Measurements from ENCODE around the gene PLEKHM3. TPM values are rescaled to one million over a fixed set of nuclear protein-coding genes. Genes with fewer than 3 reads are reported as not detected.

Gene PLEKHM3, protein sequence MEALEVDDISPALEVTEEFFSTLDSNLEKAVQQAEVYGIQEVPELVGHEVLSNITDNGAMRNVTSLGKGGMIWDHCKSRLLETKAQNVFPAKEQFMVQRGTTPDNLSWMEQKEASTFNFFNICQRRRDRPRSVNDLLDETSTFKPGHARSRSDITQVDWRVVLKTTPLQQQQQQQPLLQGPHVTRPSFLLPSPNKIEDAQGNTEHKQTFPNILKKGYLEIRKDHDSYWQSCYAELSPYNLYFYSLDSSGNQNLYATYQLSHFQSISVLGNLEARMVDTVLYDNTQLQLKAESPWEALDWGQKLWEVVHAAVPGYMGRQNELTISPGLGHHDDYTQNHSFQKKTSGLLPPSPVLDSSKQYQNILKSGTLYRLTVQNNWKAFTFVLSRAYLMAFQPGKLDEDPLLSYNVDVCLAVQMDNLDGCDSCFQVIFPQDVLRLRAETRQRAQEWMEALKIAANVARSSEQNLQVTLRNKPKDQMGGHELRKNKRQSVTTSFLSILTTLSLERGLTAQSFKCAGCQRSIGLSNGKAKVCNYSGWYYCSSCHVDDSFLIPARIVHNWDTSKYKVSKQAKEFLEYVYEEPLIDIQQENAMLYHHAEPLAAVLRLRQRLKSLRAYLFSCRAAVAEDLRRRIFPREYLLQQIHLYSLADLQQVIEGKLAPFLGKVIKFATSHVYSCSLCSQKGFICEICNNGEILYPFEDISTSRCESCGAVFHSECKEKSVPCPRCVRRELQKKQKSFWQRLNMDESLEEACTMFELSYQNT
- 50.7 TPM for total RNA-seq

DNA sequence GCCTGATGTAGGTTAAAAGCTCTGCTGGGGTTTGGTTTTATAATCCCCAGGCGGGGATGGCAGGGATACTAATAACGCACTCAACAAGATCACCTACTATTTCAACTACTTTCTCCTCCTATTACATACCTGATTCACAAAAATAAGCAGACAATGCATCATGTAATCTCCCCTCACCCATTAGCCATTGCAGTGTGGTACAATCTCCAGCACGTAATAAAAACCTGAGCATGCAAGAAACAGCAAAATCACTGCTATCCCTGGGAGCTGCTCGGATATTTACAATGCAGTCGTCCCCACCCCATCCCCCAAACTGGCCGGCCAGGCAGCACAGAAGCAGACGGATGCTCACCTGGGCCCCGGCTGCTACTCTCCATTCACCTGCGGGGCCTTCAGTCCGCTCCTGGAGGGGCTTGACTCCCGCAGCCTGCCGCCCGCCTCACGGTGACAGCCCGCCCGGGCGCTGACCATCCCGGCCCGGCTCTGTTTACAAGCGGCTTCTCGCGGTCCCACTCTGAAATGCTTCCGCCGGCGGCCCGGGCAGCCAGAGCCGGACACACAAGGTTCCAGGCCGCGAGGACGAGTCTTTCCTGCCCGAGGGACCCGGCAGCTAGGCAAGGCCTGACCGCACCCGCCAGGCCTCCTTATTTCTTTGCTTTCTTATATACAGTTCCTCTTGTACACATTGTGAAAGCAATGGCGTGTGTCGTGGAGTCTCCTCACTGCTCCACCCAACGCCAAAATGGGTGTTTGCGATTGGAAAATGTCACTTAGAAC is at the start of gene PLEKHM3:
TSS of gene PLEKHM3 (minus strand) at position 491 of the 777 bp plus-strand sequence. CDS start 23,888 bp downstream, outside the sequence.
- peak; percentile 91 for DNase-seq

DNA sequence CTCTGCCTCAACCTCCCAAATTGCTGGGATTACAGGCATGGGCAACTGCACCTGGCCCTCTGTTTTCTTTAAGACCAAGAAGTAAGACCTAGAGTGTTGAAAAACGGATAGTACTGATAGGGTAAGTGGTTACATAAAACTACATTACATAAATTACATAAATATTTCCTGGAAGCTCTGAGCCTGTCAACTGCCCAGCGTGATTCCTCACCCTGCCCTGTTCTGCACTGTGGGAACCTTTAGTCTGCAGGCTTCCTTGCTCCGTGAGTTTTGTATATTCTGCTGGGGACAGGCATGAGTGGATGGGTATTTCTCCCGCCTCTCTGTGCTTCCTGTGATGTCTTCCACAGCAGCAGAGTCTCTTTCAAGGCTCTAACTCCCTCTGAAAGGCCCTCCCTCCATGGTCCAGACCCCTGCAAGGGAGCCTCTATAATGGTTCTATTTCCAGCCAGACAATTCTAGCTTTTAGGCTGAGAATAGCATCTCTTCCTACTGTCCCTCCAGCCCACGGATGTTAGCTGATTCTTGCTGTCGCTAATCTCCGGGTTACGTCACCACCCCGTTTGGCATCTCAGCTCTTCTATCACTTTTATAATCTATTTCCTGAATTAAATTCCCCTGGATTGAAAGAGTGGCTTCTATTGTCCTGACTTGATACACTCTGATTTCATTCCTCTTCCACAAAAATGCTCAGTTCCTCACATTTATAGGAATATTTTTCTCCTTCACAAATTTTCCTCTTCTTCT is 49.5 kb upstream of the PLEKHM3 start:
- DNase-seq = peak; percentile 11

- DNase-seq = peak; percentile 18
Observed at GRCh38 chr2:208072250-208072892, 47.0 kb upstream of the PLEKHM3 start.

DNA sequence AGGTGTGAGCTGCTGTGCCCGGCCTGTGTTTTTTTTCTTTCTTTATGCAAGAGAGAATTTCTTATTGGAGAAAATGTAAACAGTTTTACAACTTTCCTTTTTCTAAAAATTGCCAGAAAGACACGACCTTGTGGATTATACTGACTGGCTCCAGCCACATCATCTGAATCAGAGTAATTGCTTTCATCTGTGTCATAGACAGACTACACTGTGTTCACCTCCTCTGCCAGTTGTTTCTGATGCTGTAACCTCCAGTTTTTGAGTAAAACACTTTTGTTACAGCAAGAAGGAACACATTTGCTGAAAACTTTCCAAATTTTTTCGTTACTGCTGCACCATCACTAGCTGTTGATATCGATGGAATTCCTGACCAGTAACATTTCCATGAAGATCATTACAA is 43.9 kb upstream of the PLEKHM3 start:
- DNase-seq = no peak

DNA sequence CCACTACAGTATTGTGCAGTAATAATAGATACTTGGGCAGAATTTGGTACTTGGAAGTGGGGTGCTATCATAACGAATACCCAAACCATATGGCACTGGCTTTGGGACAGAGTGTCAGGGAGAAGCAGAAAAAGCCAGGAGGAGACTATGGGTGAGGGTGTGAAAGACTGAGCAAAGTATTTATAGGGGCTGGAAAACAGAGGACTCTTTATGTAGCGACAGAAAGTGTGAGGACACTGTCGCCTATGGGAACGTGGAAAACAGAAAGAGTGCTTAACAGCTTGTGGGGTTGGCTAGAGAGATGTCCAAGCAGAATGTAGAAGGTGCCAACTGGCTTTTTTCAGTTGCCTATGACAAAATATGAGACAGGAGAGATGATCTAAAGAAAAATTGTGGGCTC is 40.7 kb upstream of the PLEKHM3 start:
- peak; percentile 40 for DNase-seq

GRCh38 chr2:208065476-208065875 is 40.1 kb upstream of the PLEKHM3 start:
- DNase-seq = no peak

DNA sequence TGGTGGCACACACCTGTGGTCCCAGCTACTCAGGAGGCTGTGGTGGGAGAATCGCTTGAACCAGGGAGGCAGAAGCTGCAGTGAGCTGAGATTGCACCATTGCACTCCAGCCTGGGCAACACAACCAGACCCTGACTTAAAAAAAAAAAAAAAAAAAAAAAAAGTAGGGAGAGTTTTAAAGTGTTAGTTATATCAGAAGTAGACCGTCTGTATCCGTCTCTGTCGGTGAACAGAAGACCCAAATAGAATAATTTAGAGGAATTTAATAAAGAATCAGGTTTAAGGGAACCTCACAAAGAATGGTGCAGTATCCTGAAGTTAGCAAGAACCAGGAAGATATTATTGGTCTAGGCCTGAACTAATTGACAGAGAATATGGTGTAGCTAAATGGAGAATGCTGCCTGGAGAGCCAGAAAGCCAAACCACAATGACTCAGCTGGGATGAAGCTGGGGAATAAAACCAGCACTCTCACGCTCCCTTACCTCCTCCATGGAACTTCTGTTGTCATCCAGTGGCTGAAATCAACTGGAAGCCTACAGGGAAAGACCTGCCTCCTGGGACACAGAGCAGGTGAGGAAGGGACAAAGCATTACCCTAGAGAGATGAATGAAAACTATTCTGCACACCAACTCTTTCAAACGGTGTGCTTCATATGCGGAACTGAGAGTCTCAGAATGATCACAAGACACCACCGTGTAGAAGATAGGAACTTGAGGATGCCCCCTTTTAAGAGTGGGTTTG is 39.1 kb upstream of the PLEKHM3 start:
- DNase-seq = no peak

DNA sequence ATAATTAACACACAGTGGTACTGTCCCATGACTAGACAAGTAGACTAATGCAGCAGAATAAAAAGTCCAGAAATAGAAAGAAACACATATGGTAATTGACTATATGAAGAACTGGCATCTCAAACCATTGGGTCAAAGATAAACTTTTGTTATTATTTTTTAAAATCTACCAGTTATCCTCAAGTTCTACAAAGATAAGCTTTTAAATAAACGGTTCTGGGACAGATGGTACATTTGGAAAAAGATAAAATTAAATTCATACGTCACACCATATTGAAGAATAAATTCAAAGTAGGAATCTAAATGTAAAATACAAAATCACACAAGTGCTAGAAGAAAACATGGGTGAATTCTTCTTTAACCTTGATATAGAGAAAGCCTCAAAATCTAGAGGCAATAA is 37.6 kb upstream of the PLEKHM3 start:
- no peak for DNase-seq

DNA sequence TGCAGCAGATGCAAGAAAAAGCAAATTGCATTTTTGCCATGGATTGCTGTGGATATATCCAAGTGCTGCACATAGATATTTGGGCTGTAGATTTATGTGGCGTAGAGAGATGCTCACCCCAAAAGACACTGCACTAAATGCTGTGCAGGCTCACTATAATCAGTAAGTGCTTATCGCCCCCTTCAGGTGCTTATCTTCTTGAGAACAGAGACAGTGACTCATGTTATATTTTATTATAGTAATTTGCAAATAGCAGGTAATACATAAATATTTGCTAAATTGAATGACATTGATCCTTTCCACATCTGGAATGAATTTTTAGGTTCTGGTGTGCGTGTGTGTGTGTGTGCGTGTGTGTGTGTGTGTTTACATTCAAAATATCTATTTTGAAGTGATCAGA is 36.8 kb upstream of the PLEKHM3 start:
- DNase-seq = no peak

DNA sequence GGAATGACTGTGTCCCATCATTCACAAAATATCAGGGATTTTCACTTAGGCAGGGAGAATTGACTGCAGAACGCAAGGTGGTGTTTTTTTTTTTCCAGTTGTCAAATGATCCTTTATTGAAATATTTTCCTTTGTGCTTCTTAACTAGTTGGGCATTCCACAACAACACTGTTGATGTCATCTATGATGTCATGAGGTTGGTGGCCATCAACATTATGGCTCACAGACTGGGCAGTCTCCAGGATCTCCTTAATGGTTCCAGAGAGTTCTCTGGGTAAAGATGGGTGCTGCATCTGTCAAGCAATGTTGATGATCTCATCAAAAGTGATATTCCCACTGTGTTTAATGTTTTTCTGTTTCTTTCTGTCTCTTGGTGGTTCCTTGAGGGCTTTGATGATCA is 31.8 kb upstream of the PLEKHM3 start:
- DNase-seq = no peak

- no peak for DNase-seq
Observed at GRCh38 chr2:208049441-208049840, 24.1 kb upstream of the PLEKHM3 start.

- no peak for DNase-seq
Observed at GRCh38 chr2:208049006-208049405, 23.7 kb upstream of the PLEKHM3 start.

DNA sequence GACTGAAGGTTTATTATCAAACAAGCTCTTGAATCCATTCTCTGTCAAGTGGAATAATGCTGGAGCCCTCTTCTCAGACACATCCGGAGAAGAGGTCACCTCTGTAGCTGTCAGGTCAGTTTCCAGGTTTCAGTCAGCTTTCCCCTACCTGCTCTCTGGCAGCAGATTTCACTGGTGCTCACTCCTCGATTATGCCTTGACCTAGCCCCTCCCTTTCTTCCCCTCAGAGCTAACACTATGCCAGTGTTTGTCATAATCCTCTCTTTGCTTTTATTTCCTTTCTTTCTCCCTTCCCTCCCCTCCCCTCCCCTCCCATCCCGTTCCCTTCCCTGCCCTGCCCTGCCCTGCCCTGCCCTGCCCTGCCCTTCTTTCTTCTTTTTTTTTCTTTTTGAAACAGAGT is 22.5 kb upstream of the PLEKHM3 start:
- DNase-seq = no peak

GRCh38 chr2:208046686-208047085 is 21.4 kb upstream of the PLEKHM3 start:
- no peak for DNase-seq

GRCh38 chr2:208042450-208042849 is 17.1 kb upstream of the PLEKHM3 start:
- no peak for DNase-seq

DNA sequence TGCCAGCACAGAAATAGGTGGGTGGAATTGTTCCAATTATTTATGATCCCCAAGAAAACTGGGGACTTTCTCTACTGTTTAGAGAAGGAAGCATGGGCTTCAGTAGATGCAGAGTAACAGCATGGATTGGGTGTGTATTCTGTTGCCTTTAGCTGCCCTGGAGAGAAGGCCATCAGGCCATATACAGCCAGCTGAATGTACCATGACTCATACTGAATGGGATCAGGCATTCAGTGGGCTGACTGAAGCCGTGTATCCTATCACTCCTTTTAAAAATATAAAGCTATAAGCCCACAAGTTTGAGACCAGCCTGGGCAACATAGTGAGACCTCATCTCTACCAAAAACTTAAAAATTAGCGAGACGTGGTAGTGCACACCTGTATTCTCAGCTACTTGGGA is 16.7 kb upstream of the PLEKHM3 start:
- no peak for DNase-seq

DNA sequence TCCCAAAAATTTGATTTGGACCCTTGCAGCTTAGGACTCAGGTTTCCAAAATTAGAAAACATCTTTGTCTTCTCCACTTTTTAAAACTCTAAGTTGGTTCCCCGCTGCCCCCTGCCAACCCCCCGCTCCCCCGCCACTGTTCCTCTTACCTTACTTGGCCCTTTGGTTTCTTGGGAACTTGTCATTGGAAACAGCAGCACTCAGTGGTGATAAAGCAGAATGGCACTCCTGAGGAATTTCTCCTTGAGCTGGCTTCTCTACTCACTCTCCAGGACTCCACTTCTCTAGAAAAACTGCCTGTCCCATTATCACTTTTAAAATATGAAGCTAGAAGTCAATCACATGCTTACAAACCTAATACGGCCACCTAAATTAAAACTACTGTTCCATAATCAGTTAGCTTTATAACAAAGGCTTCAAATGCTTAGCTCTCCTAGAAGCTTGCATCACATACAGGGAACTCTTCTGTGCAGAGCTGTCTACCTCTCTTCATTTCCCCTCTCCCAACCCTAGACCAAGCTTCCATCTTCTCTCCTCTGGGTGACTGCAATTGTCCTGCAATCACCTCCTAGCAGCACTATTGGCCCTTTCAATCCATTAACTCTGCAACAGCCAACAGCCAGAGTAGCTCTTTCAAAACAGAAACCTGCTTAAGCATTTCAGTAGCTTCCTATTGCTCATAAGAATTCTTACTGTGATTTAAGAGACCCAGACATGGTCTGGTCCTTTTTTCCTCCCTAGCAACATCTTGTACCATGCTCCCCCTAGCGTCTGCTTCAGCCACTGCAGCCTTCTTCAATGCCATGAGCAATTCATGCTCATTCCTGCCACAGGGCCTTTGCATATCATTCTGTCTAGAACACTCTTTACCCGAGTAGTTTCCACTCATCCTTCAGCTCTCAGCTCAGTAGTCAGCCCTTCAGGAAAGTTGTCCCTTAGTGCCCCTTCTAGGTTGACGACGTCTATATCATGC is 15.2 kb upstream of the PLEKHM3 start:
- DNase-seq = no peak

GRCh38 chr2:208039376-208040110 is 14.2 kb upstream of the PLEKHM3 start:
- DNase-seq = no peak
